ENCODE measurements around the gene TMEM135.

DNA sequence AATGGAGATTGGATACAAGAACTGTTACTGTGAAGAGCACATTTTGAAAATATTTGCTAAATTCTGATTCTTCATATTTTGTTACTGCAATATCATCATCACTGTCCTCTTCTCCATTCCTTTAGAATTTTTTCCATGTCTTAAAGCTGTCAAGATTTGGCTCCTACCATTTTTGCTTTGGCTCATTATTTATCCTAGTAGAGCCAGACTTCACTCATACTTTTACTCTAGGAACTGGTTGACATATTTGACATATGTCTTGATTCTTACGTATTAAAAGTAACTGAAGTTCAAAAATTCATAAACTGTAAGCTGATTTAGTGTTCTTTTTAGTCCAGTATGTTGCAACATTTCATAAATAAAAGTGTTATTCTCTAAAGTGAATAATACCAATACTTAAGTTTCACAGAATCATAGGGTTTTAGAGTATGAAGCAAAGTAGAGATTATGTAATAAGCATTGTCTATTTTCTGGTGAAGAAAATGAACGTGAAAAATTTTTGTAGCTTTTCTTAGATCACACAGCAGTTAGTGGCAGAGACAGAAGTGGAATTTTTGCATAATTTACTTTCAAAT, 225.6 kb downstream of the TMEM135 start:
- TF ChIP-seq, protein P1, sequence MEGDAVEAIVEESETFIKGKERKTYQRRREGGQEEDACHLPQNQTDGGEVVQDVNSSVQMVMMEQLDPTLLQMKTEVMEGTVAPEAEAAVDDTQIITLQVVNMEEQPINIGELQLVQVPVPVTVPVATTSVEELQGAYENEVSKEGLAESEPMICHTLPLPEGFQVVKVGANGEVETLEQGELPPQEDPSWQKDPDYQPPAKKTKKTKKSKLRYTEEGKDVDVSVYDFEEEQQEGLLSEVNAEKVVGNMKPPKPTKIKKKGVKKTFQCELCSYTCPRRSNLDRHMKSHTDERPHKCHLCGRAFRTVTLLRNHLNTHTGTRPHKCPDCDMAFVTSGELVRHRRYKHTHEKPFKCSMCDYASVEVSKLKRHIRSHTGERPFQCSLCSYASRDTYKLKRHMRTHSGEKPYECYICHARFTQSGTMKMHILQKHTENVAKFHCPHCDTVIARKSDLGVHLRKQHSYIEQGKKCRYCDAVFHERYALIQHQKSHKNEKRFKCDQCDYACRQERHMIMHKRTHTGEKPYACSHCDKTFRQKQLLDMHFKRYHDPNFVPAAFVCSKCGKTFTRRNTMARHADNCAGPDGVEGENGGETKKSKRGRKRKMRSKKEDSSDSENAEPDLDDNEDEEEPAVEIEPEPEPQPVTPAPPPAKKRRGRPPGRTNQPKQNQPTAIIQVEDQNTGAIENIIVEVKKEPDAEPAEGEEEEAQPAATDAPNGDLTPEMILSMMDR (IDR thresholded peaks at IDR 0.05) = no peak
- TF ChIP-seq POLR2A (IDR thresholded peaks at IDR 0.05) = no peak

Measured in thyroid gland (tissue), 4 donors.